ENCODE data around the gene SYT3.

The SYT3 gene, protein sequence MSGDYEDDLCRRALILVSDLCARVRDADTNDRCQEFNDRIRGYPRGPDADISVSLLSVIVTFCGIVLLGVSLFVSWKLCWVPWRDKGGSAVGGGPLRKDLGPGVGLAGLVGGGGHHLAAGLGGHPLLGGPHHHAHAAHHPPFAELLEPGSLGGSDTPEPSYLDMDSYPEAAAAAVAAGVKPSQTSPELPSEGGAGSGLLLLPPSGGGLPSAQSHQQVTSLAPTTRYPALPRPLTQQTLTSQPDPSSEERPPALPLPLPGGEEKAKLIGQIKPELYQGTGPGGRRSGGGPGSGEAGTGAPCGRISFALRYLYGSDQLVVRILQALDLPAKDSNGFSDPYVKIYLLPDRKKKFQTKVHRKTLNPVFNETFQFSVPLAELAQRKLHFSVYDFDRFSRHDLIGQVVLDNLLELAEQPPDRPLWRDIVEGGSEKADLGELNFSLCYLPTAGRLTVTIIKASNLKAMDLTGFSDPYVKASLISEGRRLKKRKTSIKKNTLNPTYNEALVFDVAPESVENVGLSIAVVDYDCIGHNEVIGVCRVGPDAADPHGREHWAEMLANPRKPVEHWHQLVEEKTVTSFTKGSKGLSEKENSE

DNA sequence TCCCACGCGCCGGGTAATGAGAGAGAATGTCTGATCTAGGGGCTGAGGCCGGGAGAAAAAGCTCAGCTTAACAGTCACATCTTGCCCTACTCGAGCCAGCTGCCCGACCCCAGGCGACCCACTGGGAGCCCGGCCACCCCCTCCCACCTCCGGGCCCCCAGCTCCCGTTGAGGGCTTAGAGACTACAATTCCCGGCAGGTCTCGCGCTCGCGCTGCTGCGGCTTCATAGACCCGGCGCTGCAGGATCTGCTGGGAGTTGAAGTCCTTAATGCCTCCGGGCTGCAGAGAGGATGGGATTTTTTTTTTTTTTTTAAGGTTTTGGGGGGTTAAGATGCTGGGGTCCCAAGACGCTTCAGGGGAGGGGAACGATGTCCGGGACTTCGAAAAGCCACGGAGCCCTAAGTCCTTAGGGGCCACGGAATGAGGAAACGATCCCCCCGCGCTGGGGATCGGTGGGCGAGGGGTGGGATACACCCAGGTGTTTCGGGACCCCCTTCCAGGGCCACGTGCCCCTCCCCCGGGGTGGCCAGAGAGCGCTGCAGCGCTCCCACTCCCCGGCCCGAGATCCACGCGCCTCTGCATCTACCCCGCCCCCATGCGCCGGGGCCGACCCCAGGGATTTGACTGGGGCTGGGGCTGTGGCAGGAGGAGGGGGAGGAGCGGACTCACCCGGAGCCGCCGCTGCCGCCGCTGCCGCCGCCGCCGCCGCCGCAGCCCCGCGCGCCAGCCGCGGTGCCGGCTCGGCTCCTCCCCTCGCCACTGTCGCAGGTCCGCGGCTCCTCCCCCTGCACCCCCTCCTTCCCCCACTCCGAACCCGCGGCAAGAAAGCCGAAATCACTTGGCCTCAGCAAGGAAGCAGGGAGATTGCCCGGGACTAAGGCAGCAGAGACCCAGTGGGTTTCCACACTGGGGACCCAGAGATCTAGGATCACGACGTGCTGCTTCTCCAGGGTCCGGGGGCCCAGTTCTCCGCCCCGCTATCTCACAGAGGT, at the start of gene SYT3:
Gene SYT3 (minus strand): TSS at position 761 of the 992 bp plus-strand sequence. CDS start 2,470 bp downstream, outside the sequence.
- no peak for TF ChIP-seq EZH2phosphoT487 (conservative IDR thresholded peaks at IDR 0.05; ENCODE audit: low read length)
- TF ChIP-seq, protein P1, sequence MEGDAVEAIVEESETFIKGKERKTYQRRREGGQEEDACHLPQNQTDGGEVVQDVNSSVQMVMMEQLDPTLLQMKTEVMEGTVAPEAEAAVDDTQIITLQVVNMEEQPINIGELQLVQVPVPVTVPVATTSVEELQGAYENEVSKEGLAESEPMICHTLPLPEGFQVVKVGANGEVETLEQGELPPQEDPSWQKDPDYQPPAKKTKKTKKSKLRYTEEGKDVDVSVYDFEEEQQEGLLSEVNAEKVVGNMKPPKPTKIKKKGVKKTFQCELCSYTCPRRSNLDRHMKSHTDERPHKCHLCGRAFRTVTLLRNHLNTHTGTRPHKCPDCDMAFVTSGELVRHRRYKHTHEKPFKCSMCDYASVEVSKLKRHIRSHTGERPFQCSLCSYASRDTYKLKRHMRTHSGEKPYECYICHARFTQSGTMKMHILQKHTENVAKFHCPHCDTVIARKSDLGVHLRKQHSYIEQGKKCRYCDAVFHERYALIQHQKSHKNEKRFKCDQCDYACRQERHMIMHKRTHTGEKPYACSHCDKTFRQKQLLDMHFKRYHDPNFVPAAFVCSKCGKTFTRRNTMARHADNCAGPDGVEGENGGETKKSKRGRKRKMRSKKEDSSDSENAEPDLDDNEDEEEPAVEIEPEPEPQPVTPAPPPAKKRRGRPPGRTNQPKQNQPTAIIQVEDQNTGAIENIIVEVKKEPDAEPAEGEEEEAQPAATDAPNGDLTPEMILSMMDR (IDR thresholded peaks at IDR 0.05; ENCODE audit: insufficient read depth, low read length, poor library complexity, severe bottlenecking), result no peak
- no peak within 1 kb of the TSS for H3K27ac ChIP-seq (ENCODE audit: low read depth, low read length)
- no peak within 1 kb of the TSS for H3K4me2 ChIP-seq (ENCODE audit: low read depth, low read length, poor library complexity, severe bottlenecking)
- no peaks in the 10 kb centered on the region for H4K20me1 ChIP-seq (ENCODE audit: low read depth, low read length)
- H3K9ac ChIP-seq (ENCODE audit: low read length), result no peak within 1 kb of the TSS
- no peaks in the 10 kb centered on the region for H3K36me3 ChIP-seq (ENCODE audit: low read length)
- no peak within 1 kb of the TSS for H3K4me3 ChIP-seq (ENCODE audit: insufficient read depth, low read length, poor library complexity, severe bottlenecking)
- no peaks in the 10 kb centered on the region for H3K9me2 ChIP-seq (replicated peaks; ENCODE audit: insufficient read depth, low read length)
- H3K9me3 ChIP-seq (ENCODE audit: insufficient read depth, low read length), result 0 out of 2 replicates have a peak, but pooled peaks cover 2% of the 10 kb centered on the region
- H3K79me2 ChIP-seq (ENCODE audit: insufficient read depth, low read length), result no peaks in the 10 kb centered on the region
- H3K27me3 ChIP-seq (ENCODE audit: low read length), result no peaks in the 10 kb centered on the region
- H2AFZ ChIP-seq (ENCODE audit: low read depth, low read length, severe bottlenecking), result no peak within 1 kb of the TSS
- H3F3A ChIP-seq (ENCODE audit: insufficient read depth), result no peaks in the 10 kb centered on the region

DNA sequence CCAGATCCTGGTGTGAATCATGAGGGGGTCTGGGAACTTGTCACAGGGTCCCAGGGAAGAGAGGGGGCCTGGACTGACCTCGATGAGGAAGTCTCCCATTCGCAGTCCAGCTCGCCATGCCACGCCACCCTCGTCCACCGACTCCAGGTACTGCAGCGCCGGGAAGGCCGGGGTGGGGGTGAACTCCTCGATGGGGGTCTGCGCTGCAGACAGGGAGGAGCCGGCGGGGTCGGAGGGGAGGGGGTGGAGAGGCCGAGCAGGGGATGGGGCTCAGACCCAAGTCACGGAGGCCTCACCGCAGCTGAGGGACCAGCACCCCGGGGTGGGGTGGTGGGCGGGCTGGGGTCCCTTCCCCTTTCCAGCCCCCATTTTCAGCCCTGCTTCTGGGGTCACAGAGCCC, 49.1 kb upstream of the SYT3 start:
- Histone ChIP-seq H3K4me2 (ENCODE audit: low read depth, low read length, poor library complexity, severe bottlenecking) (no peak overlapping the region), H3K27ac (ENCODE audit: low read depth, low read length) (no peak overlapping the region), H2AFZ (ENCODE audit: low read depth, low read length, severe bottlenecking) (no peak overlapping the region), H3K36me3 (ENCODE audit: low read length) (no peaks in the 10 kb centered on the region), H3K9me2 (replicated peaks; ENCODE audit: insufficient read depth, low read length) (no peaks in the 10 kb centered on the region), H3K27me3 (ENCODE audit: low read length) (no peaks in the 10 kb centered on the region), H3K79me2 (ENCODE audit: insufficient read depth, low read length) (no peaks in the 10 kb centered on the region), H3F3A (ENCODE audit: insufficient read depth) (no peaks in the 10 kb centered on the region), H3K9me3 (ENCODE audit: insufficient read depth, low read length) (no peaks in the 10 kb centered on the region), H4K20me1 (ENCODE audit: low read depth, low read length) (no peaks in the 10 kb centered on the region), H3K4me3 (ENCODE audit: insufficient read depth, low read length, poor library complexity, severe bottlenecking) (no peak overlapping the region), H3K9ac (ENCODE audit: low read length) (no peak overlapping the region)
- TF ChIP-seq, protein P1 (IDR thresholded peaks at IDR 0.05; ENCODE audit: insufficient read depth, low read length, poor library complexity, severe bottlenecking), result no peak
- TF ChIP-seq EZH2phosphoT487 (conservative IDR thresholded peaks at IDR 0.05; ENCODE audit: low read length), result no peak

DNA sequence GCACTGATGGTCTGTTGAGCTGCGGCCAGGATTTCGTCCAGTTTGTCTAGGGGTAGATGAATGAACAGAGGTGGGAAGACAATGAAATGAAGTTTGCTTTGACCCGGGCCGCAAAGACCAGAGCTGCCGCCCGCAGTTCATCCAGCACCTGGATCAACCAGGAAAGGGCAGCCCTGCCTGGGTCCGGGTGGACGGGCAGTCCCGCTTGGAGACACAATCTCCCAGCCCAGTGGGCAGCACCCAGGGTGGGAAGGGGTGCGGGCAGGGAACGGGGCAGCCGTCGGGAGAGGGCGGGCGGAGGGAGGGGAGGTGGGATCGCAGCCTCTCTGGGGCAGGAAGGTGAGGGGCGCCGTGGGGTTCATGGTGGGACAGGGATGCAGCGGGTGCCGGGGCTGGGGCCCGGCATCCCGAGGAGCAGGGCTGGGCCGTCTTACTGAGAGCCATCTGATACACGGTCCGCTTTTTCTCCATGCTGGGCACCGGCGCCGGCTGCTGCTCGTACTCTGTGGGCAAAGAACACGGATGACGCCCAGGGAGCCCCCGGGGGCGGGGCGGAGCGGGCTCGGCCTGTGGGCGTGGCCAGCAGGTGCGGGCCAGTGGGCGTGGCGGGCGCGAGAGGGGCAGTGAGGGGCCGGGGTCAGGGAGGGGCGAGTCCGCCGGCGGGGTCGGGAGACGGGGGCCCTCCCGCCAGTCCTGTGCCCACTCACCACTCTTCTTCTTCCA, 46.8 kb upstream of the SYT3 start:
- Histone ChIP-seq H3K27me3 (ENCODE audit: low read length) (no peaks in the 10 kb centered on the region; the same call in 1 of the 2 replicates), H3K79me2 (ENCODE audit: insufficient read depth, low read length) (no peaks in the 10 kb centered on the region), H3F3A (ENCODE audit: insufficient read depth) (no peaks in the 10 kb centered on the region), H3K9ac (ENCODE audit: low read length) (no peak overlapping the region), H3K4me3 (ENCODE audit: insufficient read depth, low read length, poor library complexity, severe bottlenecking) (no peak overlapping the region), H3K9me2 (replicated peaks; ENCODE audit: insufficient read depth, low read length) (no peaks in the 10 kb centered on the region), H2AFZ (ENCODE audit: low read depth, low read length, severe bottlenecking) (no peak overlapping the region), H4K20me1 (ENCODE audit: low read depth, low read length) (no peaks in the 10 kb centered on the region), H3K36me3 (ENCODE audit: low read length) (no peaks in the 10 kb centered on the region), H3K9me3 (ENCODE audit: insufficient read depth, low read length) (no peaks in the 10 kb centered on the region), H3K27ac (ENCODE audit: low read depth, low read length) (no peak overlapping the region), H3K4me2 (ENCODE audit: low read depth, low read length, poor library complexity, severe bottlenecking) (no peak overlapping the region)
- no peak for TF ChIP-seq EZH2phosphoT487 (conservative IDR thresholded peaks at IDR 0.05; ENCODE audit: low read length)
- TF ChIP-seq, protein P1 (IDR thresholded peaks at IDR 0.05; ENCODE audit: insufficient read depth, low read length, poor library complexity, severe bottlenecking), result no peak
